ENCODE measurements around the gene CFAP46.
"Not testable (repeated sequence)": the region's sequence is repeated elsewhere in the genome, so short reads cannot be mapped to it uniquely, and the experiment has no call there.

Gene CFAP46

GRCh38 chr10:132898391-132899053 is 43.8 kb downstream of the CFAP46 start:
- DNase-seq, result no peak

- no peak for DNase-seq
These were observed 44.6 kb downstream of the CFAP46 start for GRCh38 chr10:132897516-132898381.

- DNase-seq, result not testable (repeated sequence)
These were observed 48.6 kb downstream of the CFAP46 start for GRCh38 chr10:132893786-132894185.

GRCh38 chr10:132893090-132893489 is 49.3 kb downstream of the CFAP46 start:
- DNase-seq, result no peak

- no peak for DNase-seq
These were observed 50.4 kb downstream of the CFAP46 start for GRCh38 chr10:132892004-132892403.

GRCh38 chr10:132891368-132891767 is 51.0 kb downstream of the CFAP46 start:
- DNase-seq, result no peak

GRCh38 chr10:132890301-132890700 is 52.1 kb downstream of the CFAP46 start:
- no peak for DNase-seq

GRCh38 chr10:132889556-132889955 is 52.8 kb downstream of the CFAP46 start:
- no peak for DNase-seq

- no peak for DNase-seq
These were observed 53.4 kb downstream of the CFAP46 start for GRCh38 chr10:132888898-132889490.

GRCh38 chr10:132888446-132888845 is 53.9 kb downstream of the CFAP46 start:
- not testable (repeated sequence) for DNase-seq

GRCh38 chr10:132886211-132887099 is 55.9 kb downstream of the CFAP46 start:
- no peak for DNase-seq

GRCh38 chr10:132885451-132886210 is 56.7 kb downstream of the CFAP46 start:
- no peak for DNase-seq

GRCh38 chr10:132884691-132885271 is 57.6 kb downstream of the CFAP46 start:
- no peak for DNase-seq

GRCh38 chr10:132884041-132884440 is 58.3 kb downstream of the CFAP46 start:
- DNase-seq, result no peak

GRCh38 chr10:132883391-132883881 is 58.9 kb downstream of the CFAP46 start:
- no peak for DNase-seq

- no peak for DNase-seq
These were observed 60.1 kb downstream of the CFAP46 start for GRCh38 chr10:132882069-132882951.

- DNase-seq, result no peak
These were observed 61.0 kb downstream of the CFAP46 start for GRCh38 chr10:132881186-132881920.

GRCh38 chr10:132880128-132880981 is 62.0 kb downstream of the CFAP46 start:
- no peak for DNase-seq
